DLD1 (cell line): ENCODE measurements around the gene REC114.
"Not testable (repeated sequence)": the region's sequence is repeated elsewhere in the genome, so short reads cannot be mapped to it uniquely, and the experiment has no call there.

Experiments
- in situ Hi-C: cut with HindIII; loops from 2 replicates; pipeline ENCODE4 v1.10.0; 2017; ENCODE audit warnings: low sequenced_read_pairs

The REC114 gene, protein sequence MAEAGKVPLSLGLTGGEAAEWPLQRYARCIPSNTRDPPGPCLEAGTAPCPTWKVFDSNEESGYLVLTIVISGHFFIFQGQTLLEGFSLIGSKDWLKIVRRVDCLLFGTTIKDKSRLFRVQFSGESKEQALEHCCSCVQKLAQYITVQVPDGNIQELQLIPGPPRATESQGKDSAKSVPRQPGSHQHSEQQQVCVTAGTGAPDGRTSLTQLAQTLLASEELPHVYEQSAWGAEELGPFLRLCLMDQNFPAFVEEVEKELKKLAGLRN

GRCh38 chr15:73442968-73443367 is at the start of gene REC114:
Gene REC114 (plus strand): TSS chr15:73443164. CDS start chr15:73443186, 22 bp downstream.
- in situ Hi-C loops: no loop called here

- in situ Hi-C loops: no loop called here
These were observed 49.6 kb upstream of the REC114 start for GRCh38 chr15:73393336-73393735.

DNA sequence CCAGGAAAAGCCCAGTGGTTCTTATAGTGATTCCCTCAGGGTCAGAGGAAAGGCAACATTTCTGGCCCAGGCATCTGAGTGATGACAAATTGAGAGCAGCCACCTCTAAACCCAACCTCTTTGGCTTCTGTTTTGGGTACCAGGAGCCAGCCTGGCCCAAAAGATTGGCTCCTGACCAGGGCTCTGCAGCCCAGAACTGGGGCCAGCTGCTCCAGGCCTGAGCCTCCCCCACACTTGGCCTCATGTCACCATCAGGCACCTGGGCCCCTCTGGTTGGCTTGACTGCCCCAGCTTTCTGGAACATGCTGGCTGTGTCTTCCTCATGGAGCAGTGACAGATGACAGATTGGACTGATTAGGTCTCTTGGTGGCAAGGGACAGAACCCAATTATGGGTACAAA is 48.2 kb upstream of the REC114 start:
- in situ Hi-C loops: no loop called here

DNA sequence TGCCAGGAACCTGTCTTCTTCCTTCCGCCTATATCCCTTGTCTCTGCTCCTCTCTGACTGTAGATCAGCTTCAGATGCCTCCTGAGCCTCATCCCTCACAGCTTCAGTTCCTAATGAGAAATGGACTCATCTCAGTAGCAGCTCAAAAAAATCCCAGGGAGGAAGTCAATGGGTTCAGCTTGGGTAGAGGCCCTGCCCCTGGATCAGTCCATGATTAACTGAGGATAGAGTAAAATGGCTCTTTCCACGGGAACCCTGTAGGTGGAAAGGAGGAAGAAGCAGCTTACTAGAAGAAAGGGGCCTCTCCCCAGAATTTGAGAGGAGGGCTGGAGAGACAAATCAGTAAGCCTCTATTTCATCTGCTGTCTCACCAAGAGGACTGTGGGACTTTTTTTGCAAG is 47.3 kb upstream of the REC114 start:
- in situ Hi-C loops: no loop called here

GRCh38 chr15:73397461-73397860 is 45.5 kb upstream of the REC114 start:
- in situ Hi-C loops: no loop called here

DNA sequence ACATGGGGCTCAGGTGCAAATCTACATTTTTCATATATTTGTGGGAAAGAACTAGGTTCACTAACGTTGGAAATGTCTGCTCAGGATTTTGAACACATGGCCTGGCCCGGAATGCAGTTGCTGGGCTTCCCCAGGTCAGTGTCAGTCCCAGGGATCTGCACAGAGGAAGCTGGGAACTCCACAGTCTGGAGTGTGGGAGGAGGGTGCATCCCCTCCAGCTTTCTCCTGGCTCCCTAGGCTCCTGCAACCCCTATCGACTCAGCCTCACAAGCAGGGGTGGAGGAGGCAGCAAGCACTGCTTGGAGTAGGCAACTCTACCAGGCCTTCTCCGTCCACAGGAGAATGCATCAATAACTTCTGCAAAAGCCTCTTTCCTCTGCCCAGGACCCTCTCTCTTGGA is 44.1 kb upstream of the REC114 start:
- in situ Hi-C loops: no loop called here

- in situ Hi-C loops: not testable (repeated sequence)
These were observed 42.7 kb upstream of the REC114 start for GRCh38 chr15:73400222-73400621.

DNA sequence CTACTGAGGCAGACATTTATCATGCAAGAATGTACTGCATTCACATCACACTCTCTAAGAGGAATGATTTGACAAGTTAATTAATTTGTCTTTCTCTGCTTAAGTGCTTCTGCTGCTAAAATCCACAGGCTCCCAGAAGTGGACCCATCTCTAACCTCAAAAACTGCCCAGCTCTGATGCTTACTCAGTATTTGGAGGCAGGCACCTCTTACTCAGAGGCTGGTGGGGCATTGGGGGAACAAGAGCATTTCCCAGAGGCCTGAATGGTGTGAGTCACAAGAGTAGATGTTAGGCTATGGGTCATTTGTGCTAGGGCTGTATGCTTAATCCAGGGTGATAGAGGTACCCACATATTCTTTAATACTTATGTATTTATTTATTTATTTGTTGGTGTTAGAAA is 39.8 kb upstream of the REC114 start:
- in situ Hi-C loops: no loop called here

DNA sequence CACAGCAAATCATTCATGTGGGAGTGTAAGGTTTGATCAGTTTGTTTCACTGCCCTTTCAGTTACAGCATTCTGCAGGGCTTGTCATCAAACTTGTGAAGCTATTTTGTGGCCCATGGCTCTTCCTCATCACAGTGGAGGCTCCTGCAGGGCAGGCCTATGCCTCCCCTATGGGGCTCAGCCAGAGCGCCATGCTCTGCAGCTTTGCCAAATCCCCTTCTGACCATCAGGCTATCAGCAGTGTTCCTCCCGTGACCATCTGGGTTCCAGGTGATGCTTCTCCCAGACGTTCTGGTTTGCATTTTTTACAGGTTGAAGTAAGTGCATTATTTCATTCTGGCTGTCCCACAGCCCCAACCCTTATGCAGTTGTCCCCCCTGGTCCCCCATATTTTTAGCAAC is 28.1 kb upstream of the REC114 start:
- in situ Hi-C loops: no loop called here

GRCh38 chr15:73424506-73424905 is 18.5 kb upstream of the REC114 start:
- in situ Hi-C loops: no loop called here

- in situ Hi-C loops: no loop called here
These were observed 17.5 kb upstream of the REC114 start for GRCh38 chr15:73425510-73425909.

DNA sequence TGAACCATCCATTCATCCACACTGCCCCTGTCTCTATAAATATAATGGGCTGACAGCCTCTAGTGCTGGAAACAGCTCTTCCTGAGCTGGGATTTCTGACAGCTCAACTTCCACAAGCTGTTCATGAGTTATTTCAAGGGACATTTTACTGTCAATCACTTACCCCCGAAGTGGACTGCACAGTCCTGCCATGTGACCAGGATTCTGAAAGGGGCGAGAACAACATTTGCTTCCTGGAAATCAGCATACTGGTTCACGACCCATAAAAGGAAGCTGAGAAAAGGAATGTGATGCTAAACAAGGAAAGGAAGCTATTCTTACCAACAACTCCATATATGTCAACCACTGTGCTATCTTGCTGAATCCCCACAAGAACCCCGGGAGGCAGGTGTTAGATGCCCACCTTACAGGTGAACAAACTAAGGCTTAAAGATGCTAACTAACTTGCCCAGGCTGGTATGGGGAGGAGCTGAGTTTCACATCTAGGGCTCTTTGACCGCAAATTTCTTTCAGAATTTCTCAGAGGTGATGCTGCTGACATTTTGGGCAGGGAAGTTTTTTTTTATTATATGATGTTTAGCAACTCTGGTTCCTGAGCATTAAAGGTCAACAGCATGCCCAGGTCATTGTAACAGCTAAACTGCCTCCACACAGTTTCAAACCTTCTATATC is 16.5 kb upstream of the REC114 start:
- in situ Hi-C loops: no loop called here

- in situ Hi-C loops: not testable (repeated sequence)
These were observed 11.6 kb upstream of the REC114 start for GRCh38 chr15:73431329-73431728.

GRCh38 chr15:73433873-73434272 is 9.1 kb upstream of the REC114 start:
- in situ Hi-C loops: no loop called here

DNA sequence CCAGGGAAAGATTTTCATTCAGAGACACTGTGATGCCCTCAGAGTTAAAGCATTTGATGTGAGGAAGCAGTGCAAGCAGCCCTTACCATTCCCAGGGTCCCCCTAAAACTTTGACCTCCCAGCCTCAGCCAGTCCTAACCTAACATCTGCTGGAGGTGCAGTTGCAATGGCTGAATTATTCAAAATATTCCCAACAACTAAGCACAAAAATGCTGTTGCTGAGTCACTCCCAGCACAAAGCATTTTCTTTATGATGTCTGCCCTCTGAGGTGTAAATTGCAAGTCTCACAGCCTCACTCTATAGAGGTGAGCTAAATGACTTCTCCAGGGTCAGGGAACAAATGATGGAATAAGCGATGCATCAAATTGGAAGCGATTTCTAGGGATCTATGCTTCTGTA is 6.4 kb upstream of the REC114 start:
- in situ Hi-C loops: no loop called here

- in situ Hi-C loops: no loop called here
These were observed 5.3 kb upstream of the REC114 start for GRCh38 chr15:73437543-73438109.

- in situ Hi-C loops: no loop called here
These were observed 4.3 kb upstream of the REC114 start for GRCh38 chr15:73438651-73439050.

GRCh38 chr15:73440571-73440970 is 2.4 kb upstream of the REC114 start:
- in situ Hi-C loops: no loop called here

DNA sequence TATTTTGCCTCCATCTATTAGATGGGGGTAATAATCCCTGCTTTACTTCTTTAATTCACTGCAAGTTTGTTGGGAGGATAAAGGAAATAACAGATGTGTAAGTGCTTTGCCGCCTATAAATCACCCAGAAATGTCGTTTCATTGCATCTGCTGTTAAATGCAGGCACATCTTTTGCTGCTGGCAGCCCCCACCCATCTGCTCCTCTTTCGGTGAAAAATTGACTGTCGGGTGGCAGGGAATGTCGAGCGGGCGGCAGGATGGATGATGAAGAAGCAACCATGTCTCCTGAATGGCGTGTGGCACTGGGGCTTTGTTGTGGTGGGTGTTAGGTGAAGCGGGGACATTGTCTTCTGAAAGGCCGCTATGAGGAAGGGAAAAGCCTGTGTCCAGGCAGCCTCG is 543 bp upstream of the REC114 start:
- in situ Hi-C loops: no loop called here

DNA sequence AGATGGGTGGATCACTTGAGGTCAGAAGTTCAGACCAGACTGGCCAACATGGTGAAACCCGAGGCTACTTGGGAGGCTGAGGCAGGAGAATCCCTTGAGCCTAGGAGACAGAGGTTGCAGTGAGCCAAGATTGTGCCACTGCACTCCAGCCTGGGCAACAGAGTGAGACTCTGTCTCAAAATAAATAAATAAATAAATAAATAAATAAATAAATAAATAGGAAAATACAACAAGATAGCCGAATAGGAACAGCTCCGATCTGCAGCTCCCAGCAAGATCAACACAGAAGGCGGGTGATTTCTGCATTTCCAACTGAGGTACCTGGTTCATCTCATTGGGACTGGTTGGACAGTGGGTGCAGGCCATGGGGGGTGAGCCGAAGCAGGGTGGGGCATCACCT is 4.5 kb downstream of the REC114 start:
- in situ Hi-C loops: loop anchor here (5.0 kb wide), 1 partner anchor 60 kb away; no protein-coding TSS in a partner anchor

DNA sequence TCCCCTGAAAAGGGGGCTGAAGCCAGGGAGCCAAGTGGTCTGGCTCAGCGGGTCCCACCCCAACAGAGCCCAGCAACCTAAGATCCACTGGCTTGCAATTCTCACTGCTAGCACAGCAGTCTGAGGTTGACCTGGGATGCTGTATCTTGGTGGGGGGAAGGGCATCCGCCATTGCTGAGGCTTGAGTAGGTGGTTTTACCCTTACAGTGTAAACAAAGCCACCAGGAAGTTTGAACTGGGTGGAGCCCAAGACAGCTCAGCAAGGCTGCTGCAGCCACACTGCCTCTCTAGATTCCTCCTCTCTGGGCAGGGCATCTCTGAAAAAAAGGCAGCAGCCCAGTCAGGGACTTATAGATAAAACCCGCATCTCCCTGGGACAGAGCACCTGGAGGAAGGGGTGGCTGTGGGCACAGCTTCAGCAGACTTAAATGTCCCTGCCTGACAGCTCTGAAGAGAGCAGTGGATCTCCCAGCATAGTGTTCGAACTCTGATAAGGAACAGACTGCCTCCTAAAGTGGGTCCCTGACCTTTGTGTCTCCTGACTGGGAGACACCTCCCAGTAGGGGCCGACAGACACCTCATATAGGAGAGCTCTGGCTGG is 5.3 kb downstream of the REC114 start:
- in situ Hi-C loops: loop anchor here (5.0 kb wide), 1 partner anchor 59 kb away; no protein-coding TSS in a partner anchor

GRCh38 chr15:73449980-73450379 is 7.0 kb downstream of the REC114 start:
- in situ Hi-C loops: loop anchor here (5.0 kb wide), 1 partner anchor 57 kb away; no protein-coding TSS in a partner anchor
